HG02642 (cell line): ENCODE measurements around the gene RRAD.

Experiments
- ATAC-seq: cut with Tn5 transposase; IDR thresholded peaks from one replicate; pipeline ENCODE4 v1.9.1; 2021; ENCODE audit warnings: mild to moderate bottlenecking; ENCODE audit not compliant: unreplicated experiment, poor library complexity

RRAD gene

DNA sequence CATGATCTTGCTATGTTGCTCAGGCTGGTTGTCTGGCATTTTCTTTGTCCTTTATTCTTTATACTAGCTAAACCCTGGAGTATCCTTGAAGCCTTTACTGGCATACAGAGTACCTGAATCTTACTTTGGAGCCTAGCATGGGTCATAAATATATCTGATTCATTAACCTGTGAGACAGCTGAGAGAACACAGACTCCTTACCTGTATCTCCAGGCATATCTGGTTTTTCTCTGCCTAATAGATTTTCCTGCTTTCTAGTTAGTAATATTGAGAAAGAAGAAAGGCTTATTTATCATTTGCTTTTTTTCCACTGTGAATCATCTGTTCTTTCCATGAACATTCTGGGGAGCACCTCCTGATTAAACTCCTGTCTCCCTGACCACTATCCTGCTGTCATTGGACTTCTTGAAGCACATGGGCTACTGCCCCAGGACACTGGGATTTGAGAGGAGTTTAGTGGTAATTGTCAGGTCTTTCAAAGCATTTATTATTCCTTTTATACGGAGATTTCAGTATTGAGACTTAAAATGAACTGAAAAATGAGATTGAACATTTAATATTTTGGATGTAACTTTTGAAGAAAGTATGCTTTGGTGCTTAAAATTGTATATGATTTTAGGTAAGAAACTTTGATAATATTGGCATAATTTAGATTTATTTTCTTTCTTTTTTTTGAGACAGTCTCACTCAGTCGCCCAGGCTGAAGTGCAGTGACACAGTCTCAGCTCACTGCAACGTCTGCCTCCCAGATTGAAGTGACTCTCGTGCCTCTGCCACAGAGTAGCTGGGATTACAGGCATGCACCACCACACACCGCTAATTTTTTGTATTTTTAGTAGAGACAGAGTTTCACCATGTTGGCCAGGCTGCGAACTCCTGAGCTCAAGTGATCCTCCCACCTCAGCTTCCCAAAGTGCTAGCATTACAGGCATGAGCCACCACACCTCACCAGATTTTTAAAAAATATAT, 36.4 kb downstream of the RRAD start:
- ATAC-seq = no peak

DNA sequence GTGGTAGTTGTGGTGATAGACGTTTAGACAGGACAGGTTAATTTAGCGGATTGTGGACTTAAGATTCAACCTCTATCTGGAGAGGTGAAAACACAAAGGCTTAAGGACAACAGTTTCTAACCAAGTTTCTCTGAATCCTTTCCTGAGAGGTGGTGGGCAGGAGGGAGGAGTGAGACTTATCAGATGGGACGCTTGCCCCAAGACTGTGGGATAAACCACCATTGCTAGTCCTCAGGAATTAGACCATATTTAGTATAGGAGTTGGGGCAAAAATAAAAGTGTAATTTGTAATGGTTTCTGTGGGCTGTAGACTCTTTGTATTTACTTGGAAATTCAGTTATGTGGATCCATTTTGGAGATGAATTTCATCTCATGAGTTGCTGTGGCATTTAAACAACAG, 38.4 kb downstream of the RRAD start:
- no peak for ATAC-seq

DNA sequence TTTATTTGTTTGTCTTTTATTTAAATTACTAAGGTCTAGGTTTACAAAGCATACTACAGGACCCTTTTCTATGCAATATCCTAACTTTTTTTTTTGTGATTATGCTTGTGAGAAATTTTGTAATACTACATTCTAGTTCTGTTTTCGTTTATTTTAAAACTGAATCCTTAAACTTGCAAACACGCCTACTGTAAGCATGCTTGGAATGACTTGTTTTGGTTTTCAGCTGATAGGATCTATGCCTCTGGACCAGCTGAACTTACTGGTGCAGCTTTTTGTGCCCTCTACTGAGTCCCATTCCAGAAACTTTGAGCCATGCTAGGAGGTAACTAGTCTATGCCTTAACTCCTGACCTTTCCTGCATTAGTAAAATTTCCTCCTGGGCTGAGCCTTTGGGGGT, 39.0 kb downstream of the RRAD start:
- no peak for ATAC-seq

DNA sequence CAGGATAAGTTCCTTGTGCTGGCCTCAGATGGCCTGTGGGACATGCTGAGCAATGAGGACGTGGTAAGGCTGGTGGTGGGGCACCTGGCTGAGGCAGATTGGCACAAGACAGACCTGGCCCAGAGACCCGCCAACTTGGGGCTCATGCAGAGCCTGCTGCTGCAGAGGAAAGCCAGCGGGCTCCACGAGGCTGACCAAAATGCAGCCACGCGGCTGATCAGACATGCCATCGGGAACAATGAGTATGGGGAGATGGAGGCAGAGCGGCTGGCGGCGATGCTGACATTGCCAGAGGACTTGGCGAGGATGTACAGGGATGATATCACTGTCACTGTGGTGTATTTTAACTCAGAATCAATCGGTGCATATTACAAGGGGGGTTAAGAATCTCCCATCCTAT, 39.8 kb downstream of the RRAD start:
- ATAC-seq = no peak

DNA sequence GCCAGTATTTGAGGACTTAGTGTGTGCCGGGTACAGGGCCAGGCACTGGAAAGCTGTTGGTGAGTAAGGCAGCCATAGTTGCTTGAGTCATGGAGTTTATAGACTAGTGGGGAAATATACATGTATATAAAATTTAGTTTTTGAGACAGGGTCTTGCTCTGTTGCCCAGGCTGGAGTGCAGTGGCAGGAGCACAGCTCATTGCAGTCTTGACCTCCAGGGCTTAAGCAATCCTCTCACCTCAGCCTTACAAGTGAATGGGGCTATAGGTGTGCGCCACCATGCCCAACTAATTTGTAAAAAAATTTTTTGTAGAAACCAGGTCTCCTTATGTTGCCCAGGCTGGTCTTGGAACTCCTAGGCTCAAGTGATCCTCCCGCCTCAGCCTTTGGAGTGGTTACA, 42.6 kb downstream of the RRAD start:
- no peak for ATAC-seq

DNA sequence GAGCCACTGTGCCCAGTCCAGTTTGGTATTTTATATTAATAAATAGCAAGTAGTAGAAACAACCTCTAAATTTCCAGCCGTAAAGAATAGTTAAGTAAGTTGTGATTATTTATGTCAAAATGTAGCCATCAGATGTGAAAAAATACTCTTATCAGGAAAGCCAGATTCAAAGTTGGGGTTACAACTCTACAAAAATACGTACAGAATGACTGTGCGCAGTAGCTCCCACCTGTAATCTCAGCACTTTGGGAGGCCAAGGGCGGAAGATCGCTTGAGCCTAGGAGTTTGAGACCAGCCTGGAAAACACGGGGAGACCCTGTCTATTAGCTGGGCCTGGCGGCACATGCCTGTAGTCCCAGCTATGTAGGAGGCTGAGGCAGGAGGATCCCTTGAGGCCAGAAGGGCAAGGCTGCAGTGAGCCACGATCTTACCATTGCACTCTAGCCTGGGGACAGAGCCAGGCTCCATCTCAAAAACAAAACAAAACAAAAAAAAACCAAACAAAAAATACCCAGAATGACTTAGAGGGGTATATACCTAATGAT, 43.3 kb downstream of the RRAD start:
- no peak for ATAC-seq

DNA sequence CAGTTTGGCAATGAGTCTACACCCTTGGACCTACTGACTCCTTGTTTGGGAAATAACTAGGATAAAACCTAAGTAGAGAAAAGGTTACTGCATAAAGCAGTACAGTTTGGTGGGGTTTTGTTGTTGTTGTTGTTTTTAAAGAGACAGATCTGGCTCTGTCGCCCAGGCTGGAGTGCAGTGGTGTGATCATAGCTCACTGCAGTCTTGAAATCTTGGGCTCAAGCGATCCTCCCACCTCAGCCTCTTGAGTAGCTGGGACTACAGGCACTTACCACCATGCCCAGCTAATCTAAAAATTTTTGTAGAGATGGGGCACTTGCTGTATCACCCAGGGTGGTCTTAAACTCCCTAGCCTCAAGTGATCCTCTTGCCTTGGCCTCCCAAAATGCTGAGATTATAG, 43.8 kb downstream of the RRAD start:
- no peak for ATAC-seq

DNA sequence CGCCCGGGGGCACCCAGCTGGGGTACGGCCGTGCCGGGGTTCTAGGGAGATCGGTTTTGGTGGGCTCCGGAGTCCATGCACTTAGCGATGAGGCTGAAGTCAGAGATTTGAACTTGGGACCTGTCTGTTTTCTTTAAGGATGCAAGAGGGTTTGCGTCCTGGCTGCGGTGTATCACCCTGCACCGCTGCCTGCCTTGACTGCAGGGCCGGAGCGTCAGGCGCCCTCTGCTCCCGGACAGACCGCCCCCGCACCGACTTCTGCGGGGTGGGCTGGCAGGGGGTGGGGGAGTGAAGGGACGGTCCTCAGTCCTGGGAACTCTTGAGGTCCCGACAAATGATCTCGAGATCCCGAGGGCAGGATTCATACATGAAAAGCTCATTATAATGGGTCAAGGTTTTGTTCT, 44.3 kb downstream of the RRAD start:
- ATAC-seq = no peak

DNA sequence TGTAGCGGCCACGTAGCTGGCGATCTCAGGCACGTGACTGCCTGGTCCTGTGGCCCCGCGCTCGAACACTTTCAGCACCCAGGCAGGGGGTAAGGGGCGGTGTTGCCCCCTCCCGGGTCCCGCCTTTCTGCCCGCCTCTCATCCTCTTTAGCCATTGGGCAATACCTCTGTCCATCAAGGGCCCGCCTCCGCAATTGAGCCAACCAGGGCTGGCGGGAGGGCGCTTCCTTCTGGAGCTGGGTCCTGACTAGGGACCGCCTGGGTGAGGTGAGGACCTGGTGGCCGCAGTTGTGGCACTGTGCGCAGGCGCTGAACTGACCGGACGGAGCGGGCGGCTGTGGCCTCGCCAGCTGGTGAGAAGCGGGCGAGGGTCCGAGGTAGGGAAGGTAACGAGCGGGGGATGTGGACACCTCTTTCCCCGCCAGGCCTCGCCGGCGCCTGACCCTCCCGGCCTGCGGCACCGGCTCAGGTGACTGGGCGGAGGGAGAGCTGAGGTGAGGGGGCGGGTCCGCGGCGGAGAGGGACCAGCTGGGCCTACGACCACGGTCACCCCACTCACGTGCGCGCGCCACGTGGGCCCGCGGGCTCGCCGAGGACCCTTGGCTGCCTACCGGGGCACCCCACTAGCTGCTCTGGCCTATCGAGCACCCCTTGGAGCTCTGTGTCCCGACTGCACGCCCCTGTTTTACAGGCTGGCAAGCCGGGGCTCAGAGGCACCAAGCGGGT, 44.9 kb downstream of the RRAD start, which contains the start of gene PDP2:
Gene PDP2 (plus strand): TSS at position 228 of the 726 bp plus-strand sequence. CDS start 3,770 bp downstream, outside the sequence.
- peak; percentile 94 for ATAC-seq

DNA sequence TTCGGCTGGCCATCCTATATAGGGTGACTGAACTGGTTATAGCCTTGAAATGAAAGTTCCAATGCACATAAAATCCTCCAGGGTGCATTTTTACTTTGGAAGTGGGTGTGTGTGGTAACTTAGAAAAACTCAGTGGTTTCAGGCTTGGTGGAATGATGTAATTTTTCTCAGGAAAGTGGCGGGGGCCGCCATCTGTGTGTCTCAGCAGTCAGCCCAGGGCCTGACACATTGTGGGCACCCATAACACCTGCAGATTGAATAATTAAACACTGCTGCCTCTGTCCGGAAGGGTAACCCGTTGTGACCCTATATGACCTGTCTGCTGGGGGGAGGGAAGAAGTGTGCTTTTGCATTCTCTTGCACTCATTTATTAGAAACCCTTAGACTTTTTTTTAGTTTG, 47.3 kb downstream of the RRAD start:
- ATAC-seq = peak; percentile 17

DNA sequence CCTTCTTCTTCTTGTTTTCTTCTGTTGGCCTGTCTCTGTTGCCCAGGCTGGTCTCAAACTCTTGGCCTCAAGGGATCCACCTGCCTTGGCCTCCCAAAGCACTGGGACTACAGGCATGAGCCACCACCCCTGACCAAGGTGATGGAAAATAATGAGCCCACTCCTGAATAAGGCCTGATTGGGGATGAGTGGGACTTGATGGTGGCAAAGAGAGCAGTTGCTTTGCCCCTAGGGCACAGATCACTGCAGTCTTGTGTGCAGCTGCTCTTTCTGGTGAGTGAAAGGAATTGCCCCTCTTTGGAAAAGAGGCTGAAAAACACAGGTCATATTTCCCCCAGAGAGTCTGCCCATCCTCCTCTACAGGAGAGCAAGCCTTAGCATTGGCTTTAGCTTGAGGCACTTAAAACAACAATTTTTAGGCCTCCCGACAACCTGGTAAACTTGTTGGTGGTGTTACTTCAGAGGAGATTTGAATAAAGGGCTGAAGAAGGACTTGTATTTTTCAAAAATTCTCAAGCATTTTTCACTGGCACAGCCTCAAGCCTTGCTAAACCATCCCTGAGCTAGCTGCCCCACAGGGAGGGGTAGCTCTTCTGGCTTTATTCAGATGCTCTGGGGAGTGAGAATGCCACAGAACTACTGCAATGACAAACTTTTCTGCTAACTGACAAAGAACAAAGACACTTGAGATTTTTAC, 51.1 kb downstream of the RRAD start:
- ATAC-seq = no peak

DNA sequence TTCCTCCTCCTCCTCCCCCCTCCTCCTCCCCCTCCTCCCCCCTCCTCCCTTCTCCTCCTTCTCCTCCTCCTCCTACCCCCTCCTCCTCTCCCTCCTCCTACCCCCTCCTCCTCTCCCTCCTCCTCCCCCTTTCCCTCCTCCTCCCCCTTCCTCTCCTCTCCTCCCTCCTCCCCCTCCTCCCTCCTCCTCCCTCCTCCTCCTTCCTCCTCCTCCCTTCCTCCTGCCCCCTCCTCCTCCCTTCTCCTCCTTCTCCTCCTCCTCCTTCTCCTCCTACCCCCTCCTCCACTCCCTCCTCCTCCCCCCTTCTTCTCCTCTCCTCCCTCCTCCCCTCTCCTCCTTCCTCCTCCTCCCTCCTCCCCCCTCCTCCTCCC, 51.7 kb downstream of the RRAD start:
- no peak for ATAC-seq

DNA sequence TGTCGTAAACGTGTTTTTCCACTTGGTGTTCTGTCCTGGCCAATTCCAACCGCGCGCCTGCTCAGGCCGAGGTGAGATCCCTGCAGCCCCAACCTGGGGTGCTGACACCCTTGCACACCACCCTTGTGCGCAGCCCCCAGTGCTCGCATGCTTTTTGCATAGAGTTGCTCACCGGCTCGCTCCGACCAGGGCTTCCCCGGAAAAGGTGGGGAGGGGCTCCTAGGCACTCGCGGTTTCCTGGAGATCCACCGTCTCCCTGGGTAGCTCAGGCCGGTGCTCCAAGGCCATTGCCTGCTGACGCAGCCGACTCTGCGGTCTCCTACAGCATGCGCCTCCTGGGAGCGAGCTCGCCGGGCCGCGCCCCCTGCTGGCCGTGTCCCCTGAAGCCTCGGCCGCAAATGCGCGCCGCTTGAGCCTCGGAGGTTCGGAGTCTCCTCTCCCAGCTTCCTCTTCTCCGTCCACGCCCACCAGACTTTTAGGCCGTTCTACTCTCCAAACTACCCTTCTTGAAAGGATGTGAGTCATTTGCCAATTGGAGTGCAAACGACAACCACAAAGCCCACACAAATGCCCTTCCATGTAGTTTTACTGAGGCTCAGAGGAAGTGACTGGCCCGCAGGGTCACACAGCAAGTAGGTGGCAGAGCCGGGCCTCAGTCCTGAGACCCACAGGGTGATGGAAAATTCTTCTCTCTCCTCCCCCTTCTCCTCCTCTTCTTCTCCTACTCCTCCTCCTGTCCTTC, 52.2 kb downstream of the RRAD start:
- ATAC-seq = peak; percentile 86

DNA sequence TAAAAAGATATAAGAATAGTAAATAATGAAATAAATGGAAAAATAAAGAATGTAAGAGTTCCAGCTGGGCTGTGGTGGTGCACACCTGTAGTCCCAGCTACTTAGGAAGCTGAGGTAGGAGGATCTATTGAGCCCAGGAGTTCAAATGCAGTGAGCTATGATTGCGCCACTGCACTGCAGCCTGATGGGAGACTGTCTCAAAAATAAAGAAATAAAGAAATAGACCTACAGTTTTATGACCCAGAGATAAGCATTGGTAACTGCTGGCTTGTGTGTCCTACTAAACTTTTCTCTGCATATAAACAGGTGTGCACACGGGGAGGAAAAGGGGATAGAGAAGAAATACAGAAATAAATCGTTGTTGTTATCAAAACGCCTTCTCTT, 52.8 kb downstream of the RRAD start:
- no peak for ATAC-seq

DNA sequence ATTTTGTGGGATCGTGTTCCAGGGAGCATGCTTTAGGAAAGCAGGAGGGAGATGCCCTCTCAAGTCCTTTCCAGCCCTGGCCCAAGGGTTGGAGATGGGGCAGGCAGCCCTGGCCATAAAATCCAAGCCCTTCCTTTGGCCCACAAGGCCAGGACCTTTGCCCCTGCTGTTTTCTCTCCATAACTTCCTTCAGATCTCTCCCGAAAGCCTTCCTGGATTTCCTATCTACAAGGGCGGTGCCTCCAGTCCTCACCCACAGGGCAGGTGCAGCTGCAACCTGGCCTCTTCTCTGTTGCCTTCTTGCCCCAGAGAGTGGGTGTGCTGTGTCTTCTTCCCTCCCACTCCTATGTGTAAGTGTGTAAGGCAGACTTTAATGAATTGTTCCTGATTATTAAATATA, 53.5 kb downstream of the RRAD start:
- no peak for ATAC-seq
